GM19240 (cell line): ENCODE results near the gene TPK1.
"Not testable (repeated sequence)": the region's sequence is repeated elsewhere in the genome, so short reads cannot be mapped to it uniquely, and the experiment has no call there.

Source experiments
- DNase-seq: peaks from one replicate; pipeline ENCODE4 v3.0.0; 2011; ENCODE audit warnings: low spot score; ENCODE audit not compliant: insufficient read length

Gene TPK1

GRCh38 chr7:144726840-144727239, 109.0 kb downstream of the TPK1 start:
- not testable (repeated sequence) for DNase-seq

DNA sequence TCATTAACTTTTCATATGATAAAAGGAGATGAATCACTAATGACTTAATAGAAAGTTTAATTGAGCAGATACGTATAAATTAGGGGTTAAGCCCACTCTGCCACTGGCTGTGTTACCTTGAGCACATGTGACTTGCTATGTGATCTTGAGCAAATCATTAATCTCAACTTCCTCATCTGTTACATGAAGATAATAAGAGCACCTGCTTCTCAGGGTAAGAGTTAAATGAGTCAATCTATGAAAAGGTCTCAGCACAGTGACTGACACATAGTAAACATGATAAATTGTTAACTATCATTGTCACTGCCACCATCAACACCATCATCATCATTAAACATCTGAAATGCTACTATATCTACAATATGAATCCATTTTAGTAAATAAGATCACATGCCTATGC, 110.8 kb downstream of the TPK1 start:
- DNase-seq, result no peak

- no peak for DNase-seq
These were observed 112.6 kb downstream of the TPK1 start for GRCh38 chr7:144723301-144723700.

- no peak for DNase-seq
These were observed 115.1 kb downstream of the TPK1 start for GRCh38 chr7:144720710-144721109.

- DNase-seq, result no peak
These were observed 115.7 kb downstream of the TPK1 start for GRCh38 chr7:144720149-144720548.

DNA sequence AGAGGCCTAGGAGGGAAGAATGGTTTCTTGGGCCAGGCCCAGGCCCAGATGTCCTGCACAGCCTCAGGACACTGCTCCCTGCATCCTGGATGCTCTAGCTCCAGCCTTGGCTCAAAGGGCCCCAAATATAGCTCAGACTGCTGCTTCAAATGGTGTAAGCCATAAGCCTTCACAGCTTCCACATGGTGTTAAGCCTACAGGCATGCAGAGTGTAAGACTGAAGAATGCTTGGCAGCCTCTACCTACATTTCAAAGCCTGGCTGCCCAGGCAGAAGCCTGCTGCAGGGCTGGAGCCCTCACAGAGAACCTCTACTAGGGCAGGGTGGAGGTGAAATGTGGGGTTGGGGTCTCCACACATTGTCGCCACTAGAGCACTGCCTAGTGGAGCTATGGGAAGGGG, 118.1 kb downstream of the TPK1 start:
- no peak for DNase-seq

DNA sequence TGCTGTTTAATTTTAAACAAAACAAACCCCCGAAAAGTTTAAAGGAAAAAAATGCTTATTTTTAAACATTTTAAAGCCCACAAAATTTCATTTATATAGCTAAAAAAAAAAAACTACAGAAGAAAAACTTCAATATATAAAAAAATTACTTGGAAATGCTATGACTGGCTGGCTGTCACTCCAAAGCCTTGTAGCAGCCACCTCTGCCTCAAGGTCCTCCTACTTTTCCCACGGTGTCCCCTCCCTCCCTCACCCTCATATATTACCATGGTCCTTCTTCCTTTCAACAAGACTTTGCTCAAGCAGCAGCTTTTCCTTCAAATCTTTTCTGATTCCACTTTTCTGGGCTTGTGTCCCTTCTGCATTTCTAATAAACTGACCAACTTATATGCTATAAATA, 122.0 kb downstream of the TPK1 start:
- no peak for DNase-seq

DNA sequence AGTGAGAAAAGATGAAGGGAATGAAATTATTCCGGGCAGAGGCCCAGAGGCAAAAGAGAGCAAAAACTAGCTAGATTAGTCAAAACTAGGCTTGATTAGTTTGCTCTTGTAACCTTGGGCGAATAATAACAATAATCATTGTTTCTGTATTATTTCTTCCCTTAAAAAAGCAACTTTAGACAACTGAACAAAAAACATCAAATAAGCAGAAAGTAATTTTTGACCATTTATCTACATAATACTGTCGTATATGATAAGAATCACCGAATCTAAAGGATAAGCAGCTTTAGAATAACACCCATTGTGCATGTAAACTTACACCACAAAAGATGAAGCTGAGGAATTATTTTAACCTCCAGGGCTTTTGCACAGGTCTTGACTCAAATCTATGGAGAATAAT, 125.1 kb downstream of the TPK1 start:
- no peak for DNase-seq

DNA sequence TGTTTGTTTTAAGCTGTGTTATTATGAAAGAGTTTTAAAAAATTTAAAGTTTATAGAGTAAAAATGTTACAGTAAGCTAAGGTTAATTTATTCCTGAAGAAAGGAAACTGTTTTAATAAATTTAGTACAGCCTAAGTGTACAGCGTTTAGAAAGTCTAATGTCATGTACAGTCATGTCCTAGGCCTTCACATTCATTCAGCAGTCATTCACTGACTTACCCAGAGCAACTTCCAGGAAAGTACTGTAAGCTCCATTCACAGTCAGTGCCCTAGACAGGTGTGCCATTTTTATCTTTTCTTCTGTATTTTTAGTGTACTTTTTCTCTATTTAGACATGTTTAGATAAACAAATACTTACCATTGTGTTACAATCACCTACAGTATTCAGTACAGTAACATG, 126.8 kb downstream of the TPK1 start:
- DNase-seq, result no peak

- no peak for DNase-seq
These were observed 144.6 kb downstream of the TPK1 start for GRCh38 chr7:144691240-144691639.

DNA sequence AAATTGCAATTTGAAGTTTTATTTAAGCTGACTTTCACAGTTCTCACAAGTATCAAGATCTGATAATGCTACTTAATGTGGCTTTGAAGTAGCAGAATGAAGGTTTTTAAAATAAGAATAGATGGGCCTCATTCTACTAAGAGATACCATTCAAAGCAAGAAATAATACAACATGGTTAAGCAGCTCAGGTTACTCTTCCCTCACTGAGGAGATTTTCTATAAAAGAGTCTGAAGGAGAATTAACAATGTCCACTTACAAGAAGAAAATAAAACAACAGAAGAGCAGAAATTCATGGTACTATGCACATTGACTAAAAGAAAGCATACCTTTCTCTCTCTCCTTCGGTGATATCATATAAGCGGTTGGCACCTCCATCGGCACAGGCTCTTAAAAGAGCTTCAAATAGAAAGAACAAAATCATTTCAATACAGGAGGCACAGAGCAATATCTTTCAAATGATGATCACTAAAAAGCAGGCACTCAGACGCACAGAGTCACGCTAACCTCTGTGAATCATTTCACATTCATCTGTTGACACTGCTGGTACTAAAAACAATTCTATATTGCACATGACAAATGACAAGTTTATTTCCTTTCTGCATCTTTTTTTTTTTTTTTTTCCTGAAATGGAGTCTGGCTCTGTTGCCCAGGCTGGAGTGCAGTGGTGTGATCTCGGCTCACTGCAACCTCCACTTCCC, 153.1 kb downstream of the TPK1 start:
- no peak for DNase-seq

- DNase-seq, result no peak
These were observed 159.4 kb downstream of the TPK1 start for GRCh38 chr7:144676492-144676891.

- DNase-seq, result no peak
These were observed 161.3 kb downstream of the TPK1 start for GRCh38 chr7:144674550-144674949.

DNA sequence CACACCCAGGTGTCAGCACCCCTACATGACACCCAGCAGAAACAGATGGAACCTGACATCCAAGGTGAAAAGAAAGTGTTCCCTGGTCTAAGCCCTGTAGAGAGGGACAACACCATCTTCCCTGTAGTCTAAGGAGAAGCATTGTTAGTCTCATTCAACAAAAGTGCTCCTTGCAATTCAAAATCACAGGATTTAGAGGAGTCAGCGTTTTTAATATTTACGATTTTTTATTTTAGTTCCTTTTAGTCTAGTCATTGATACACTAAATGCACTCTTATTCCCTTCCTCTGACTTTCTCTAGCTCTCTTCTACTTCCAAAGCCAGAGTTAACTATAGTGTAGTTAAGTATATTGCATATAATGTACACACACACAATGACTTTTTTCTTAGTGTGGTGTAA, 163.0 kb downstream of the TPK1 start:
- no peak for DNase-seq

DNA sequence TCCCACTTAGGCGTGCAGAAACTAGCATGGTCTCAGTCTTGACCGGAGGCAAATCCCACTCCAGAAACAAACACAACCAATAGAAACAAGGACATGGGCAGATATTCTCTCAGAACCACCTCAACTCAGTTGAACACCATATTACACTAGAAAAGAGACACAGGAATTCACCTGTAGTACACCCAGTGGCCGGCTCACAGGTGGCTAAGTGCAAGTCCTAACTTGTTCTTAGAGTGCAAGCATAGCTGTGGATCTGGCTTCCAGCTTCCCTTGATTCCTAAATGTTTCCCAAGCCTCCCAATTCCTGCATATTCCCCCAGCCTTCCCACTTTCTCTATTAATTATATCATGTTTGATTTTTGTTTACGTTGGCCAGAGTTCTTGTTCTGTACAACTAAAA, 164.4 kb downstream of the TPK1 start:
- no peak for DNase-seq

DNA sequence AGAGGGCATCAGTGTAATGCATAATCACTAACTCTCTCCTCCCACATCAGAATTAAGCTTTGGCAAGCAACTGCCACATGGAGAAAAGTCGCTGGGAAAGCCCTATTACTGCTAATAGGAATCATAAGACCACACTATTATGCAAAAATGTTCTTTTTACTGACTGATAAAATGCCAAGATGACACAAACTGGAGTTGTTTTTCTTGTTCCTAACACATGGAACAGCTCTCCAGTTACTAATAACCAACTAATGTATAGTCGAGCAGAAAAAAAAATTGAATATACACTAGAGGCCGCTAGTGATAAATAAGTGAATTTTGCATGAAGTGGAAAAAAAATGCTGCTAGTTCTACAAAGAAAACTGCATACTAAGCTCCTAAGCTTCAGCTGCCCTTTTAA, 165.6 kb downstream of the TPK1 start:
- no peak for DNase-seq

DNA sequence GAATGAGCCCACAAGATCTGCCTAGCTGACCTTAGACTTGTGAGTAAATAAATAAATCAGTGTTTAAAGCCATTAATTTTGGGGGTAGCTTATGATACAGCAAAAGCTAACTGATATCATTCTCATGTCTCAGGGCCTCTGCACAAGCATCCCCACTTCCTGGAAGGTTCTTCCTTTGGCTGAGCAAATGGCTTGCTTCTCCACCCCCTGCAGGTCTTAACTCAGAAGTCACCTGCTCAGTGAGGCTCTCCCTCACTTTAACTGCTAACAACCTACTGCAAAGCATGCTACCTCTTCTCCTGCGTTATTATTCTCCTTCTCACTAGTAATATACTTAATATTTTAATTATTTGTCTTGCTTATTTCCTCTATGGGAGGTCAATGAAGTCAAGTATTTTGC, 167.3 kb downstream of the TPK1 start:
- no peak for DNase-seq

- no peak for DNase-seq
These were observed 170.0 kb downstream of the TPK1 start for GRCh38 chr7:144665689-144666381.

- no peak for DNase-seq
These were observed 176.6 kb downstream of the TPK1 start for GRCh38 chr7:144659211-144659610.

GRCh38 chr7:144656965-144657517, 178.8 kb downstream of the TPK1 start:
- no peak for DNase-seq

GRCh38 chr7:144653449-144653848, 182.4 kb downstream of the TPK1 start:
- DNase-seq, result no peak

GRCh38 chr7:144650439-144650838, 185.4 kb downstream of the TPK1 start:
- DNase-seq, result no peak

DNA sequence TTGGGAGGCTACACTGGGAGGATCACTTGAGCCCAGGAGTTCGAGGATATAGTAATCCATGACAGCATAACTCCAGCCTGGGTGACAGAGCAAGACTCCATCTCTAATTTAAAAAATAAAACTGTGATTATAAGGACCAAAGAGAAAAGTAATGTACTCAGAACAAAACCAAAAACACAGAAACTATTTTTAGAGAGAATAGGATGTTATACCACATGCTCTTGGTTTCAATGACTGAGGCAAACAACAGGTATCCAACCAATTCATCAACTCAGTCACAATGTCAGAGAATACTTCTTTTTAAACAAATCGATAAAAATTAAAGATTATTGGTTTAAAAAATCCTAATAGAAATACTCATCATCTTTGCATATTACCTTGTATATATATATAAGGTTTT, 186.7 kb downstream of the TPK1 start:
- no peak for DNase-seq
